Panc1 (cell line): Measurements from ENCODE around the gene GATC. TPM values are rescaled to one million over a fixed set of nuclear protein-coding genes. Genes with fewer than 3 reads are reported as not detected.

Experiments used
- ATAC-seq: fragments of 200-7000 bp; cut with Tn5 transposase; 2 replicates; pipeline ENCODE4 v1.9.1; 2020; ENCODE audit warnings: mild to moderate bottlenecking, moderate library complexity
- BruUV-seq: library from RNA; stranded (reverse); fragments of 400-500 nt; replicated peaks from 2 replicates; lab custom pipeline; 2021; lab: Mats Ljungman, UMichigan
- CTCF ChIA-PET: fragments of 300-600 bp; sonication (Branson Sonifier 250); formaldehyde crosslinking; loops from one replicate; lab custom pipeline; 2022; ENCODE audit warnings: antibody characterized with exemption; lab: Charles Lee
- POLR2A ChIA-PET: fragments of 300-600 bp; sonication (Branson Sonifier 250); formaldehyde crosslinking; loops from one replicate; lab custom pipeline; 2022; ENCODE audit warnings: antibody characterized with exemption; lab: Charles Lee
- DNase-seq: peaks from one replicate; pipeline ENCODE4 v3.0.0-alpha.2; 2010; ENCODE audit warnings: low read depth, low spot score
- H3K27ac ChIP-seq: 2 replicates; pipeline ENCODE4 v1.5.1; 2011; ENCODE audit warnings: mild to moderate bottlenecking, low read length, inconsistent platforms
- H3K27me3 ChIP-seq: fragments of 200-500 bp; sonication (Bioruptor generic); 2 replicates; pipeline ENCODE4 v1.6.0; 2014; ENCODE audit warnings: low read length, inconsistent platforms; ENCODE audit not compliant: control insufficient read depth, insufficient read depth
- H3K36me3 ChIP-seq: fragments of 200-500 bp; sonication (Bioruptor generic); 2 replicates; pipeline ENCODE4 v1.5.1; 2014; ENCODE audit warnings: inconsistent platforms, mild to moderate bottlenecking, low read length, moderate library complexity; ENCODE audit not compliant: control insufficient read depth, insufficient read depth
- H3K4me1 ChIP-seq: 2 replicates; pipeline ENCODE4 v1.5.1; 2011; ENCODE audit warnings: inconsistent platforms, mild to moderate bottlenecking, low read length, moderate library complexity; ENCODE audit not compliant: control insufficient read depth, insufficient read depth
- H3K4me3 ChIP-seq, 2 experiments: 2 replicates each; pipeline ENCODE4 v1.5.1; 2011 to 2012; ENCODE audit warnings: low read depth in 2 of 2, low read length in 2 of 2, mild to moderate bottlenecking in 2 of 2, inconsistent platforms in 1 of 2, moderate library complexity in 1 of 2
- H3K9me3 ChIP-seq: fragments of 200-500 bp; sonication (Bioruptor generic); 2 replicates; pipeline ENCODE4 v1.5.1; 2014; ENCODE audit warnings: low read depth, mild to moderate bottlenecking, inconsistent platforms, low read length, moderate library complexity; ENCODE audit not compliant: control insufficient read depth, insufficient read depth
- POLR2AphosphoS5 ChIP-seq: IDR thresholded peaks from 2 replicates; pipeline ENCODE4 v1.6.1; 2012; ENCODE audit warnings: mild to moderate bottlenecking, low read depth, low read length, moderate library complexity
- SIN3A ChIP-seq: IDR thresholded peaks from 2 replicates; pipeline ENCODE4 v1.6.1; 2012; ENCODE audit warnings: low read depth, mild to moderate bottlenecking, low read length, moderate library complexity, borderline replicate concordance; ENCODE audit not compliant: insufficient read depth
- TCF7L2 ChIP-seq: IDR thresholded peaks from 2 replicates; pipeline ENCODE4 v1.6.1; 2011; ENCODE audit warnings: mild to moderate bottlenecking, low read depth, low read length, inconsistent platforms
- in situ Hi-C: cut with HindIII; loops from 2 replicates; pipeline ENCODE4 v1.10.0; 2016; ENCODE audit warnings: low sequenced_read_pairs, low pct_unique_long_range_greater_than_20kb
- intact Hi-C: fragments of 100-400 bp; cut with micrococcal nuclease; formaldehyde crosslinking; loops from one replicate; pipeline ENCODE4 v1.10.0; 2022; ENCODE audit not compliant: unreplicated experiment
- total RNA-seq: library from RNA; stranded (reverse); gene quantifications from one replicate; pipeline ENCODE4 v1.2.1, GENCODE V29; 2021; ENCODE audit not compliant: unreplicated experiment
- TF ChIP-seq, protein P1 (sequence below), 2 experiments: IDR thresholded peaks; 2 replicates each; pipeline ENCODE4 v1.6.1; 2011 to 2012; ENCODE audit warnings: low read depth in 2 of 2, control low read depth in 1 of 2, low read length in 1 of 2, mild to moderate bottlenecking in 1 of 2, moderate library complexity in 1 of 2; ENCODE audit not compliant: insufficient read depth in 1 of 2
- TF ChIP-seq, protein P2 (sequence below): fragments of 450-650 bp; IDR thresholded peaks from 2 replicates; pipeline ENCODE4 v1.5.1; 2017; ENCODE audit warnings: mild to moderate bottlenecking

Gene GATC
- total RNA-seq, 1 experiment from 2014 or later: 34.7 TPM

DNA sequence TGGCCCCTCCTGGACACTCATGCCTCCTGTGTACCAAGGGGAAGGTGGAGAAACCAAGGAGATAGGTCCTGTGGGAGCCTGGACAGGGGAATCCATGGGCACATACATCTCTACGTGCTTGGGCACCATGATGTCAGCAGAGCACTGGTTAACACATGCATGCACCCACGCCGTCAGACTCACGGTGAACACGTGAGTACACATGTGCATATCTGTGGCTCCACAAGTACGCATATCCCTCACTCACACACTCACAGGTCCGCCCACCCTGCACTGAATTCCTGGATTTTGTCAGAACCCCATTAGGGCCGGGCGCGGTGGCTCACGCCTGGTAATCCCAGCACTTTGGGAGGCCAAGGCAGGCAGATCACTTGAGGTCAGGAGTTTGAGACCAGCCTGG lies 37.5 kb upstream of the GATC start:
- DNase-seq (no peak), ATAC-seq (no peak)
- ChIA-PET CTCF (no interaction called here), POLR2A (no interaction called here)
- Histone ChIP-seq H3K36me3 (no peaks in the 10 kb centered on the region), H3K9me3 (no peaks in the 10 kb centered on the region), H3K27ac (no peak overlapping the region), H3K4me1 (no peaks in the 10 kb centered on the region), H3K4me3 (no peak overlapping the region), H3K27me3 (no peaks in the 10 kb centered on the region)
- no TSS peak for BruUV-seq
- intact Hi-C loops: no loop called here
- in situ Hi-C loops: no loop called here
- TF ChIP-seq TCF7L2: no peak
- TF ChIP-seq, protein P1, sequence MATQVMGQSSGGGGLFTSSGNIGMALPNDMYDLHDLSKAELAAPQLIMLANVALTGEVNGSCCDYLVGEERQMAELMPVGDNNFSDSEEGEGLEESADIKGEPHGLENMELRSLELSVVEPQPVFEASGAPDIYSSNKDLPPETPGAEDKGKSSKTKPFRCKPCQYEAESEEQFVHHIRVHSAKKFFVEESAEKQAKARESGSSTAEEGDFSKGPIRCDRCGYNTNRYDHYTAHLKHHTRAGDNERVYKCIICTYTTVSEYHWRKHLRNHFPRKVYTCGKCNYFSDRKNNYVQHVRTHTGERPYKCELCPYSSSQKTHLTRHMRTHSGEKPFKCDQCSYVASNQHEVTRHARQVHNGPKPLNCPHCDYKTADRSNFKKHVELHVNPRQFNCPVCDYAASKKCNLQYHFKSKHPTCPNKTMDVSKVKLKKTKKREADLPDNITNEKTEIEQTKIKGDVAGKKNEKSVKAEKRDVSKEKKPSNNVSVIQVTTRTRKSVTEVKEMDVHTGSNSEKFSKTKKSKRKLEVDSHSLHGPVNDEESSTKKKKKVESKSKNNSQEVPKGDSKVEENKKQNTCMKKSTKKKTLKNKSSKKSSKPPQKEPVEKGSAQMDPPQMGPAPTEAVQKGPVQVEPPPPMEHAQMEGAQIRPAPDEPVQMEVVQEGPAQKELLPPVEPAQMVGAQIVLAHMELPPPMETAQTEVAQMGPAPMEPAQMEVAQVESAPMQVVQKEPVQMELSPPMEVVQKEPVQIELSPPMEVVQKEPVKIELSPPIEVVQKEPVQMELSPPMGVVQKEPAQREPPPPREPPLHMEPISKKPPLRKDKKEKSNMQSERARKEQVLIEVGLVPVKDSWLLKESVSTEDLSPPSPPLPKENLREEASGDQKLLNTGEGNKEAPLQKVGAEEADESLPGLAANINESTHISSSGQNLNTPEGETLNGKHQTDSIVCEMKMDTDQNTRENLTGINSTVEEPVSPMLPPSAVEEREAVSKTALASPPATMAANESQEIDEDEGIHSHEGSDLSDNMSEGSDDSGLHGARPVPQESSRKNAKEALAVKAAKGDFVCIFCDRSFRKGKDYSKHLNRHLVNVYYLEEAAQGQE (IDR thresholded peaks at IDR 0.05; ENCODE audit: insufficient read depth in 1 of 2, low read depth in 2 of 2, low read length in 1 of 2): no peak
- TF ChIP-seq SIN3A: no peak
- TF ChIP-seq, protein P2, sequence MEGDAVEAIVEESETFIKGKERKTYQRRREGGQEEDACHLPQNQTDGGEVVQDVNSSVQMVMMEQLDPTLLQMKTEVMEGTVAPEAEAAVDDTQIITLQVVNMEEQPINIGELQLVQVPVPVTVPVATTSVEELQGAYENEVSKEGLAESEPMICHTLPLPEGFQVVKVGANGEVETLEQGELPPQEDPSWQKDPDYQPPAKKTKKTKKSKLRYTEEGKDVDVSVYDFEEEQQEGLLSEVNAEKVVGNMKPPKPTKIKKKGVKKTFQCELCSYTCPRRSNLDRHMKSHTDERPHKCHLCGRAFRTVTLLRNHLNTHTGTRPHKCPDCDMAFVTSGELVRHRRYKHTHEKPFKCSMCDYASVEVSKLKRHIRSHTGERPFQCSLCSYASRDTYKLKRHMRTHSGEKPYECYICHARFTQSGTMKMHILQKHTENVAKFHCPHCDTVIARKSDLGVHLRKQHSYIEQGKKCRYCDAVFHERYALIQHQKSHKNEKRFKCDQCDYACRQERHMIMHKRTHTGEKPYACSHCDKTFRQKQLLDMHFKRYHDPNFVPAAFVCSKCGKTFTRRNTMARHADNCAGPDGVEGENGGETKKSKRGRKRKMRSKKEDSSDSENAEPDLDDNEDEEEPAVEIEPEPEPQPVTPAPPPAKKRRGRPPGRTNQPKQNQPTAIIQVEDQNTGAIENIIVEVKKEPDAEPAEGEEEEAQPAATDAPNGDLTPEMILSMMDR: no peak
- no peak for TF ChIP-seq POLR2AphosphoS5

DNA sequence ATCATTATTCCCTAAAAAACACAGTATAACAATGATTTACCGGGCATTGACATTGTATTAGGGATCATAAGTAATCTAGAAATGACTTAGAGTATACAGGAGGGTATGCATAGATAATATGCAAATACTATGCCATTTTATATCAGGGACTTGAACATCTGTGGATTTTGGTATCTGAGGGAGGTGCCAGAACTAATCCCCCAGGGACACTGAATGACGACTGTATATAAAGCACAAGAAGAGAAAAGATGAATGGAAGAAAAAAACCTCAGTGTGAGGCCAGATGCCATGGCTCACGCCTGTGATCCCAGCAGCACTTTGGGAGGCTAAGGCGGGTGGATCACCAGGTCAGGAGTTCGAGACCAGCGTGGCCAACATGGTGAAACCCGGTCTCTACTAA lies 33.8 kb upstream of the GATC start:
- TF ChIP-seq POLR2AphosphoS5 (no peak), SIN3A (no peak), TCF7L2 (no peak)
- TF ChIP-seq, protein P2: no peak
- TF ChIP-seq, protein P1 (IDR thresholded peaks at IDR 0.05; ENCODE audit: insufficient read depth in 1 of 2, low read depth in 2 of 2, low read length in 1 of 2): no peak
- H3K9me3 ChIP-seq: no peaks in the 10 kb centered on the region
- H3K27ac ChIP-seq: no peak overlapping the region
- DNase-seq (no peak), ATAC-seq (no peak)
- no peaks in the 10 kb centered on the region for H3K27me3 ChIP-seq
- BruUV-seq: no TSS peak
- intact Hi-C loops: no loop called here
- POLR2A ChIA-PET: no interaction called here
- H3K4me1 ChIP-seq: no peaks in the 10 kb centered on the region
- in situ Hi-C loops: no loop called here
- H3K36me3 ChIP-seq: no peaks in the 10 kb centered on the region
- CTCF ChIA-PET: interaction anchor here (0.6 kb wide), 1 partner anchor 110 kb away, joined by 3 read pairs; the partner anchor contains the start of gene SIRT4
- H3K4me3 ChIP-seq: no peak overlapping the region
